ENCODE results near the gene SPATA4. TPM values are rescaled to one million over a fixed set of nuclear protein-coding genes. Genes with fewer than 3 reads are reported as not detected.

SPATA4 gene
- total RNA-seq, 1 experiment from 2014 or later, result not detected

GRCh38 chr4:176134670-176135069 is 60.7 kb downstream of the SPATA4 start:
- TF ChIP-seq, protein P1, sequence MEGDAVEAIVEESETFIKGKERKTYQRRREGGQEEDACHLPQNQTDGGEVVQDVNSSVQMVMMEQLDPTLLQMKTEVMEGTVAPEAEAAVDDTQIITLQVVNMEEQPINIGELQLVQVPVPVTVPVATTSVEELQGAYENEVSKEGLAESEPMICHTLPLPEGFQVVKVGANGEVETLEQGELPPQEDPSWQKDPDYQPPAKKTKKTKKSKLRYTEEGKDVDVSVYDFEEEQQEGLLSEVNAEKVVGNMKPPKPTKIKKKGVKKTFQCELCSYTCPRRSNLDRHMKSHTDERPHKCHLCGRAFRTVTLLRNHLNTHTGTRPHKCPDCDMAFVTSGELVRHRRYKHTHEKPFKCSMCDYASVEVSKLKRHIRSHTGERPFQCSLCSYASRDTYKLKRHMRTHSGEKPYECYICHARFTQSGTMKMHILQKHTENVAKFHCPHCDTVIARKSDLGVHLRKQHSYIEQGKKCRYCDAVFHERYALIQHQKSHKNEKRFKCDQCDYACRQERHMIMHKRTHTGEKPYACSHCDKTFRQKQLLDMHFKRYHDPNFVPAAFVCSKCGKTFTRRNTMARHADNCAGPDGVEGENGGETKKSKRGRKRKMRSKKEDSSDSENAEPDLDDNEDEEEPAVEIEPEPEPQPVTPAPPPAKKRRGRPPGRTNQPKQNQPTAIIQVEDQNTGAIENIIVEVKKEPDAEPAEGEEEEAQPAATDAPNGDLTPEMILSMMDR (IDR thresholded peaks at IDR 0.05; ENCODE audit: insufficient read depth in 1 of 2, low read depth in 1 of 2, low read length in 1 of 2, severe bottlenecking in 1 of 2, unreplicated experiment in 1 of 2), result no peak
- BruUV-seq (replicated peaks), result no TSS peak
- intact Hi-C loops (cut with micrococcal nuclease; ENCODE audit: unreplicated experiment), result no loop called here
- Histone ChIP-seq H3K9me3 (no peaks in the 10 kb centered on the region), H3K36me3 (ENCODE audit: control insufficient read depth, insufficient read depth, low read length) (no peaks in the 10 kb centered on the region), H3K27me3 (replicated peaks; ENCODE audit: control insufficient read depth, insufficient read depth, low read length) (no peaks in the 10 kb centered on the region), H3K4me3 (ENCODE audit: low read depth, low read length) (no peak overlapping the region), H3K4me1 (no peaks in the 10 kb centered on the region)
- no peaks in the 10 kb centered on the region for H3K4me1 Mint-ChIP-seq (ENCODE audit: low read depth, unreplicated experiment)
- H3K27me3 Mint-ChIP-seq (ENCODE audit: insufficient read depth, unreplicated experiment), result peaks cover 2% of the 10 kb centered on the region
- ChIA-PET POLR2A (no interaction called here), CTCF (no interaction called here)
- H3K36me3 Mint-ChIP-seq (ENCODE audit: insufficient read depth, unreplicated experiment), result no peaks in the 10 kb centered on the region
- no peak overlapping the region for H3K27ac Mint-ChIP-seq (ENCODE audit: unreplicated experiment)
- H3K9me3 Mint-ChIP-seq (ENCODE audit: unreplicated experiment), result no peaks in the 10 kb centered on the region
- no peak overlapping the region for H3K4me3 Mint-ChIP-seq (ENCODE audit: unreplicated experiment)
- DNase-seq, result no peak

Other genes with a start within 250 kb of the SPATA4 start
- 0.16 and 0.52 TPM in 2 replicates for gene WDR17, start 129.7 kb downstream of the SPATA4 start, total RNA-seq (2022)
- not detected in 2 replicates for gene ASB5, start 73.6 kb upstream of the SPATA4 start, total RNA-seq (2022)
- 54.5 and 56.2 TPM in 2 replicates for gene SPCS3, start 124.4 kb upstream of the SPATA4 start, total RNA-seq (2022)

Measured in Caco-2 (cell line).